HEK293T (cell line): Measurements from ENCODE around the gene NBL1.

Experiments
- ARNT ChIP-seq: fragments of 450-650 bp; IDR thresholded peaks from 2 replicates; pipeline ENCODE4 v1.6.1; 2017; ENCODE audit warnings: mild to moderate bottlenecking
- BHLHE40 ChIP-seq: fragments of 450-650 bp; IDR thresholded peaks from 2 replicates; pipeline ENCODE4 v1.6.1; 2016; ENCODE audit warnings: mild to moderate bottlenecking, moderate library complexity, borderline replicate concordance
- ELF4 ChIP-seq: fragments of 450-650 bp; IDR thresholded peaks from 2 replicates; pipeline ENCODE4 v1.6.1; 2017; ENCODE audit warnings: antibody characterized with exemption
- FOXK2 ChIP-seq: fragments of 450-650 bp; IDR thresholded peaks from 2 replicates; pipeline ENCODE4 v1.6.1; 2016; ENCODE audit warnings: mild to moderate bottlenecking
- FOXM1 ChIP-seq: fragments of 450-650 bp; IDR thresholded peaks from 2 replicates; pipeline ENCODE4 v1.6.1; 2017; ENCODE audit warnings: mild to moderate bottlenecking, borderline replicate concordance
- HDGF ChIP-seq: fragments of 450-650 bp; IDR thresholded peaks from 2 replicates; pipeline ENCODE4 v1.6.1; 2017; ENCODE audit warnings: antibody characterized with exemption, borderline replicate concordance
- L3MBTL2 ChIP-seq: fragments of 450-650 bp; conservative IDR thresholded peaks from 2 replicates; pipeline ENCODE4 v1.6.1; 2016; ENCODE audit warnings: mild to moderate bottlenecking
- LEF1 ChIP-seq: fragments of 450-650 bp; IDR thresholded peaks from 2 replicates; pipeline ENCODE4 v1.6.1; 2017; ENCODE audit warnings: mild to moderate bottlenecking, borderline replicate concordance
- PKNOX1 ChIP-seq: fragments of 450-650 bp; IDR thresholded peaks from 2 replicates; pipeline ENCODE4 v1.6.1; 2016
- SP1 ChIP-seq: fragments of 450-650 bp; IDR thresholded peaks from 2 replicates; pipeline ENCODE4 v1.6.1; 2017
- SUZ12 ChIP-seq: fragments of 450-650 bp; IDR thresholded peaks from 2 replicates; pipeline ENCODE4 v1.6.1; 2016; ENCODE audit warnings: mild to moderate bottlenecking
- TARDBP ChIP-seq: fragments of 450-650 bp; IDR thresholded peaks from 2 replicates; pipeline ENCODE4 v1.6.1; 2016
- ZNF384 ChIP-seq: fragments of 450-650 bp; IDR thresholded peaks from 2 replicates; pipeline ENCODE4 v1.6.1; 2016

GRCh38 chr1:19618428-19618827 lies 25.7 kb upstream of the NBL1 start:
- TF ChIP-seq SUZ12 (no peak), SP1 (no peak), ARNT (no peak), PKNOX1 (no peak), BHLHE40 (no peak), LEF1 (no peak), TARDBP (no peak), L3MBTL2 (no peak), FOXK2 (no peak), FOXM1 (no peak), ELF4 (no peak), ZNF384 (no peak), HDGF (no peak)
